NCI-H2107 (cell line): ENCODE data around the gene NHEJ1.
A peak's percentile ranks its signal among the peaks of the same experiment; 100 is the strongest.

Source experiments
- DNase-seq: peaks from one replicate; lab custom pipeline; 2025; lab: John Stamatoyannopoulos, UW

NHEJ1 gene

DNA sequence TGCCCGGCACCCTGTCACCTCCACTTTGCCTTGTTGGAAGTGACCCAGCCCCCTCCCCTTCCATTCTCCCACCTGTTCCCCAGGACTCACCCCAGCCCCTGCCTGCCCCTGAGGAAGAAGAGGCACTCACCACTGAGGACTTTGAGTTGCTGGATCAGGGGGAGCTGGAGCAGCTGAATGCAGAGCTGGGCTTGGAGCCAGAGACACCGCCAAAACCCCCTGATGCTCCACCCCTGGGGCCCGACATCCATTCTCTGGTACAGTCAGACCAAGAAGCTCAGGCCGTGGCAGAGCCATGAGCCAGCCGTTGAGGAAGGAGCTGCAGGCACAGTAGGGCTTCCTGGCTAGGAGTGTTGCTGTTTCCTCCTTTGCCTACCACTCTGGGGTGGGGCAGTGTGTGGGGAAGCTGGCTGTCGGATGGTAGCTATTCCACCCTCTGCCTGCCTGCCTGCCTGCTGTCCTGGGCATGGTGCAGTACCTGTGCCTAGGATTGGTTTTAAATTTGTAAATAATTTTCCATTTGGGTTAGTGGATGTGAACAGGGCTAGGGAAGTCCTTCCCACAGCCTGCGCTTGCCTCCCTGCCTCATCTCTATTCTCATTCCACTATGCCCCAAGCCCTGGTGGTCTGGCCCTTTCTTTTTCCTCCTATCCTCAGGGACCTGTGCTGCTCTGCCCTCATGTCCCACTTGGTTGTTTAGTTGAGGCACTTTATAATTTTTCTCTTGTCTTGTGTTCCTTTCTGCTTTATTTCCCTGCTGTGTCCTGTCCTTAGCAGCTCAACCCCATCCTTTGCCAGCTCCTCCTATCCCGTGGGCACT lies 21.9 kb upstream of the NHEJ1 start:
- no peak for DNase-seq

DNA sequence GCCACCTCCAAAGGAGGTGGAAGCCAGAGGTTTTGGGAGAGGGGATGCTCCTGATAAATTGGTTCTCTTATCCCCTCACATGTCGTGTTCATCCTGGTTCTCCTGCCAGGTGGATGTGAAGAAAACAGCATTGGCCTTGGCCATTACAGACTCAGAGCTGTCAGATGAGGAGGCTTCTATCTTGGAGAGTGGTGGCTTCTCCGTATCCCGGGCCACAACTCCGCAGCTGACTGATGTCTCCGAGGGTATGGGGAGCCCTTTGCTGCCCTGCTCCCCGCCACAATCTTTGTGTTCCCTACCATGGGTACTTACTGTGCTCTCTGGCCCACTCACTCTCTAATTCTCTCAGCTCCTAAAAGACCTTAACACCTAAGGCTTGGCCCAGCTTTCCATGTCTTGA lies 20.9 kb upstream of the NHEJ1 start:
- DNase-seq = no peak

DNA sequence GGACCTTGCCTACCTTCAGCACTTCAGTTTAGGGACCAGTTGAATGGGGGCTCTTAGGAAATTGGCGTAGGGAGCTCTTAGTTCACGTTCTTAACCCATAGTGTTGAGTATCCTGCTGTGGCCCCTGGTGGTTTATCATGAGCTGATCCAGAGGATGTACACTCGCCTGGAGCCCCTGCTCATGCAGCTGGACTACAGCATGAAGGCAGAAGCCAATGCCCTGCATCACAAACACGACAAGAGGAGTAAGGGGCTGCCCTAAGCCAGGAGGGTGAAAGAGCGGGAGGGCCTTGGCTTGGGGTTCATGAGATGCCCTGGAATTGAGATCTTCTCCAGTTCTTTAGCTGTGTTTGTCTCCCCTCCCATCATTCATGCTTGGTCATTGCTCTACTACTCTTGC lies 20.3 kb upstream of the NHEJ1 start:
- DNase-seq = no peak

DNA sequence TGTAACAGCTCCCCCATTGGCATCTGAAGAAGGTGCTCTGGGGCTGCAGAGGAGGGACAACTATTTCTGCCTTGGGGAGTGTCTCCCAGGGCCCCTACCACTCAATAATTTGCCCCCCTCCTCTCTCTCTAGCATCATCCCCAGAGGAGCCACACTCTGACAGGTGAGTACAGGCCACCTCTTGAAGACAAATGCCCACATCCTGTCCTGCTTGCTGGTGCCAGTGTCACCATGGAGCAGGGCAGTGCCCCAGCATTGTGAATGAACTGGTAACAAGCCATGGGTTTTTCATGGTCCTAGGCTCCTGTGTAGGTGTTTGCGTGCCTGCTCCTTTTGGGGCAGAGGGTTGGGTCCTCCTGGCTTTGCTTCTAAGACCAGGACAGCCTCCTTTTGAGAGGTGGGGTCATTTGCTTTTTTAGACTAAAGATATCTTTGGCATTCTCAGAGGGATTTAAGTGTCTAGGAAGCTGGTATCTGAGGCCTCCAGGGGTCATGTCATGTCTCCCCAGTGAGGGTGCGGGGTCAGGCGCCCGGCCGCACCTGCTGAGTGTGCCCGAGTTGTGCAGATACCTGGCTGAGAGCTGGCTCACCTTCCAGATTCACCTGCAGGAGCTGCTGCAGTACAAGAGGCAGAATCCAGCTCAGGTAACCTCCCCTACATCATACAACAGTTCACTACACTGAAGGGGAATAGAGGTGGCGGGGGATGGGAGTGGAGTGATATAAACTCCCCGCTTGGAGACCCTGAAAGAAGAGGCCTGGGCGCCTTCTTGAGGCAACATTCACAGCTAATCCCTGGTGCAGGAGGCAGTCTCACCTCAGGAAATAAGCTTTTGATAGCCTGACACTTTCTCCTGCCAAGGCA lies 19.2 kb upstream of the NHEJ1 start:
- no peak for DNase-seq

DNA sequence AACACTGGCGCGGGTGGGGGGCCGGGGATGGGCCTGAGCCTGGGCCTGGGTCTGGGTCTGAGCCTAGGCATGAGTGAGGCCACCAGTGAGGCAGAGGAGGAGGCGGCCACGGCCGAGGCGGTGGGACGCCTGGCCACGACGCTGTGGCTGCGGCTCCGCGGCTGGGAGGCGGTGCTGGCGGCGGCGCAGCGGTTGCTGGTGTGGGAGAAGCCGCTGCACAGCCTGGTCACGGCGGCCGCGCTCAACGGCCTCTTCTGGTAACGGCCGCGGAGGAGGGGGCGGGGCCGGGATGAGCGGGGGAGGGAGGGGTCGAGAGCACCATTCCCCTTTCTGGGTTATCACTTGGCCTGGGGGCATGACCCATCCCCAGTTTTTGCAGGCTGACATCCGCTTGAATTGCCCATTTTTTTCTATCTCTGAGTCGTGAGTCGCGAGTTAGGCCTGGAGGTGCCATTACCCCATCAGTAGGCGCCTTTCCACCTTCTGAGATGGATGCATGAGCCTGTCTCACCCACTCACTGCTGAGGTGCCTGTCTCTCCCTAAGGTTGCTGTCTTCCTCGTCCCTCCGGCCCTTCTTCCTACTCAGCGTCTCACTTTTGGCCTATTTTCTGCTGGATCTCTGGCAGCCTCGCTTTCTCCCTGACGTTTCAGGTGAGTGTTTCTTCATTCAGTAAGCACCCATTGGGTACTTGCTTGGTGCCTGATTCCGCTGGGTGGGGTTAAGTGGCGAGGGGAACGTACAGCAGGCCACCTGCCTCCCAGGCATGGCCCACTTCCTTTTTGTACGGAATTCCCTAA lies 18.0 kb upstream of the NHEJ1 start:
- DNase-seq = no peak

DNA sequence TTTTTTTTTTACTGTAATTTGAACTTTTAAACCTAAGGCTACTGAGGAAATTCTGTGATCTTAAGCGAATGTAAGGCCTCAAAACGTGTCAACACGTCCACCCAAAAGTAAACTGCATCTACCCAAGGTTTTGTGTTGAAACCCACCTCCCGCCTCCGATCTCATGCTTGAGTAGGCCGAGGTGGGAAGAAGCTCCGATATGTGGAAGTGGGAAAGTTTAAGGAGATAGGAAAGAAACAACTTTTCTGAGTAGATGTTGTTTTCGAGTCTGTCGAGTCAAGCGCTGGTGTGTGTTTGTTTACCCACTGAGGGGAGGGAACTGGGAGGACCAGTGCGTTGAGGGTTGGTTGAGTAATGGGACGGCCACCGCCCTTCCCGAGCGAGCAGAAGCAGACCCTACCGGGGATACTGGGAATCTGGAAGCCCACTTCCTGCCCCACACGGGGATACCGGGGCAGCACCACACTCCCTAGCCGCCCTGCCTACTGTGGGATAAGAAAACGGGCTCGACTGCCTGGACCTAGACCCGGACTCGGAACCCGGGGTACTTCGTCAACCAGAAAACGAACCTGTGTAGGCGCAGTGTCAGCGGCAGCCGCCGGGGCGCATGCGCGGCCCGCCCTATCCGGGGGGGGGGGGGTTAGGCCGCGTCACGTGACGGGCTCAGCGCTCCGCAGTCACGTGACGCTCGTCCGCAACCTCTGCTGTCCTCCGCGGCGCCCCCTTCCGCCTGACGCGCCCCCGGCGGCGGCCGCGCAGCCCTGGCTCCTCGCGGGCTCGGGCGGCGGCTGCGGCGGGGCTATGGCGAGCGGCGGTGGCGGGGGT lies 17.1 kb upstream of the NHEJ1 start, which contains the start of gene RETREG2:
RETREG2 (plus strand) TSS at position 724 of the 825 bp plus-strand sequence; CDS start at position 802, 78 bp downstream.
- no peak for DNase-seq

DNA sequence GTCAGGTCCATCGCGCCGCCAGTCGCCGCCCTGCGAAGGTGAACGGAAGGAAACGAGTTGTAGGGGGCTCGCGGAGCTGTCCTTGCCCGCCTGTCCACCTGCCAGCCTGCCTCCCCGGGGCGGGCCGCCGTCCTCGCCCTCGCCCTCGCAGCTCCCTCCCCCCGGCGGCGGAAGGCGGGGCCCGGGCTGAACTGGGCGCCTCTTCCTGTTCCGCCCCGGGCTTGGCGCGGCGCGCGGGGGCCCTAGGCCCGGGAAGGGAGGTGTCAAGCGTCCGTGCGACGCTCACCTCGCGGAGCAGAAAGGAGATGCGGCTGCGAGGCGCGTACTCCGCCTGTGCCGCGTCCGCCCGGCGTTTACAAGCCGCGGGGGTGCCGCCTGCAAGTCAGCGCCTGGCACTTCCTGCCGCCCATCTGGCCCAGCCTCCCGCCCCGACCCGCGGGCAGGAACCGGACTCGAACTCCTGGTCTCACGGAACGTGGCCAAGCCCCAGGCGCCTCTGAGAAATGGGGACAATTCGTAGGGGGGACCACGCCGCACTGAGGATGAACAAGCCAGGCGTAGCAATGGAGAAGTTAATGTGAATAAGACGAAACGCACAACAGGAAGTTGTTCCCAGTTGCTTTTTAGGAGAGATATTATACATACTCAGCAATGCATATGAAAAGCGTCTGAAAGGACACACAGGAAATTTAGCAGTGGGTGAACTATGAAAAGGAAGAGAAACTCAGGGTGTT lies 16.4 kb upstream of the NHEJ1 start, which contains the start of gene CNPPD1:
CNPPD1 (minus strand) TSS at position 108 of the 734 bp plus-strand sequence; CDS start at position 11, 97 bp downstream.
- peak; percentile 65 for DNase-seq

DNA sequence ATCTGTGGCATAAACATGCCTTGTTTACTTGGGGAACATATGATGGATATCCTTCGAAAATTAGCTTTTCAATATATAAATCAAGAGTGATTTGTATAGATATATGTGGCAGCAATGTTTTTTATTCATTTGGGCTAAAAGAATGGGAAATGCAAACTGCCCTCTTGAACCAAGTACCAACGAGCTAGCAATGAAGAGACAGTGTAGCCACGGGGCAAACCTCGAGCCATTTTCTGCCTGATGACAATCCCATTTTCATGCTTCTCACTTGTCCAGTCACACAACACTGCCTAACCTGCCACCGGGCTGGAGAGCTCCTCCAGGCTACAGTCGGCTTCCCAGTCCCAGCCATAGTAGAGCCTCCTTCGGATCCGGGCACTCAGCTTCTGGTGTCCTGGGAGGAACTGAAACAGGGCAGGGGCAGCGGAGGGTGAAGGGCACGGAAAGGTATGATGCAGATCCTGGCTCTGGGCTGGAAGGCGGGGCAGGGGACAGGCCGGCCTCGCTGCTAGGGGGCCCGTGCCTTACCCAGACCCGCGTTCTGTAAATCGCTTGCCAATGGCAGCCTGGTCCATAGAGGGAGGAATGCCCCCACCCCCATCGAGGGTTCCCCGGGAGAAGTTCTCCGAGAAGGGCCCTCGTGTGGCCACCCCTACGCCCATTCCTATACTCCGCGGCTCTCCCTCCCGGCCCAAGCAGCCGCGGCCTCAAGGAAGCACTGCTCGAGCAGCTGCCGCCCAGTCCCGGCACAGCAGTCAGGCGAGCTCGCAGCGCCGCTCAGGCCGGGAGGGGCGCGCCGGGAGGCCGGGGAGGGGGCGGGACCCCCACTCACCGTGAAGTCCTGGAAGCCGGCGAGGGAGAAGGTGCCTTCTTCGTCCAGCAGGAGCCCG lies 15.6 kb upstream of the NHEJ1 start:
- DNase-seq = no peak

DNA sequence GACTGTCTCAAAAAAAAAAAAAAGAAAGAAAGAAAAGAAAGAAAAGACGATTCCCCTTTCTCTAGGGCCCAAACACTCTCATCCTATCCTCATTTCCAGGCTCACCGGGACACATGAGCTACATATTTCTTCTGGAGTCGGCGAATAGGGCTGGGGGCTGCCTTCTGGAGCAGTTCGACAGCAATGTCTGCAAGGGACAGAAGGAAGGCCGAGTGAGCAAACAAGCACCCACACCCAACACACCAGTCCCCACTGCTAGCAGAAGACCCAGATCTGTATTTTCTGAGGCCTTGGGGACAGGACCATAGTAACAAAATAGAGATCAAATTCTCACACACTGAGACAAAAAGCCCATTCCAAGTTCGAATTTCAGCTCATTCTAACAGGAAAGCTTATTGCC lies 14.9 kb upstream of the NHEJ1 start:
- no peak for DNase-seq

DNA sequence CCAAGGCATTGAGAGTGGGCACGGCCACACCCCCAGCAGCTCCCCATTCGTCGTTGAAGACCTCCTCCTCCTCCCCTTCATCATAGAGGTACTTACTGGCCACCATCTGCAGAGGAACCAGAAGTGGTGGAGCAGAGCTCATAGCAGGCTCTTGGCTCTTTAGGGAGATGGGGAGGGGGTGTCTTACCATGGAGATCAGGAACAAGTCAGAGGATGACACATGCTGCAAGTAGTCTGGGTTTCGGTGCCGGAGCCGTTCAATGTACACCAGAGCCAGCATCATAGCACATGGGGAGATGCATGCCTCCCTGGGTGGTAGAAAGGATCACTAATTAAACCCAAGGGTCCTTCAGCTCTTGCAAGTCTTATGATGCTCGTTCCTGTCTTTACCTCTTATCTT lies 14.2 kb upstream of the NHEJ1 start:
- no peak for DNase-seq

DNA sequence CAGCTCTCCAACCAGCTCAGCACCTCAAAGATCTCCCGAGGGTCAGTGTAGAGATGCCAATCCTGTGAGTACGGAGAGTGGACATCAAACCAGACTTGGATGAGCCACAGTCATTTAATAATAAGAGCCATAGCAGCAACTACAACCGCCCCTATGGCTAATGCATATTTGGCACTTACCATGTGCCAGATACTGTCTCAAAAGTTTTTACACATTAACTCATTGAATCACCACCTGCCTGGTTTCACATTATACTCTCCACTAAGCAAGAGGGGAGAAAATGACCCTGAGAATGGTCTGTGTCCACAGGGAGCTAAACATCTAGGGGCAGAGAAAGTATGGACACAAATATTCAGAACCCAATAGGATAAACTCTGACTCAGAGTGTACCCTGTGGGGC lies 13.5 kb upstream of the NHEJ1 start:
- no peak for DNase-seq

DNA sequence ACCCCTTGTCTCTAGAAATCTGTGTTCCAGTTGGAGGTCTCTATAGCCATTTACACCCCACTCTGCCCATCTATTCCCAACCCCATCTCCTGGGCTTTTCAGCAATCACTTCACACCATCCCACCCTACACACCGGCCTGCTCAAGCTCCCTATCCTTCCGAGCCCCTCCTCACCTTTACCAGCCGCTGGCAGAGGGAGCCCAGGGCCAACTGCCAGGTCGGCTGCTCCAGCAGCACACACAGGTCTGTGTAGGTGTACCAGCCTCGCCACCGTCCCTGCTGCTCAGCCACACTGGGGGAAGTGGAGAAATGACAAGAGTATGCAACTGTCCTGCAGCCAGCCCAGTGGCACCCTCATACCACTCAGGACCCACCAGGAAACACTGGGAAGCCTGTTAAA lies 12.6 kb upstream of the NHEJ1 start:
- DNase-seq = no peak

DNA sequence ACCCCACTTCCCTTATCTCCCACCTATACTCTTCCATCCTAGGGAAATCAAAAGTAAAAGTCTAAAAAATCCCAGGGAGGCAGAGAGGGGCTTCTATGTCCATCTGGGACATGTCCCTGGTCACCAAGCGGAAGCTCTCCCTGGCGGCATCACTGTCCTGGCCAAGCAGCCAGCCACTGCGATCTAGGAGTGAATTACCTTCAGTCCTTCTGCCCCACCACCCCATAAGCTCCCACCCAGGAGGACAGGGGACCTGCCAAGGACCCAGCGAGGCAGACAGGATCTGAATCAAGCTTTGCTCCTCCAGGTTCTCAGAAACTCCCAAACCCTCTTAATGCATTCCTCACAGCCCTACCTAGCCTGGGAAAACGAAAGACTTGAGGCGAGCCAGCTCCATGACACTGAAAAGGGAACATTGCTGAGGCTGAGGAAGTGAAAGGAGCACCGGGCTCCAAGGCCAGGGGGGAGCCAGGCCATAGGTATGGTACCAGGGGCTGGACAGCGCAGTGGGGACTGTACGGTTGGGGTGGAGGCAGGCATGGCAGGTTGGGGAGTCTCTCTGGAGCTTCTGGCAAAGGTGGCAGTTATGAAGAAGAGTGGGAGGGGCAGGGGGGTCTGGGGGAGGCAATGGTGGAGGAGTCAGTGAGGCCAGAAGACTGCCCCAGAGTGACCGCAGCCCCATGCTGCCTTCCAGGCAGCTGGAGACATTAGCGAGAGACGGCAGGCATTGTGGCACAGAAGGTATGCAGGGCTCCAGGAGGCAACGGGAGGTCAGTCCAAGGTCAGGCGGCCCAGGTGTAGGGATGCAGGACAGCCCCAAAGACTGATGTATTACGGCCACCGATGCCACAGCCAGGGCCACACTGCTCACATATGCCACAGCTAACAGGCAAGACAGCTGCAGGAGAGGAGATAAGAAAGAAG lies 11.9 kb upstream of the NHEJ1 start:
- DNase-seq = no peak

DNA sequence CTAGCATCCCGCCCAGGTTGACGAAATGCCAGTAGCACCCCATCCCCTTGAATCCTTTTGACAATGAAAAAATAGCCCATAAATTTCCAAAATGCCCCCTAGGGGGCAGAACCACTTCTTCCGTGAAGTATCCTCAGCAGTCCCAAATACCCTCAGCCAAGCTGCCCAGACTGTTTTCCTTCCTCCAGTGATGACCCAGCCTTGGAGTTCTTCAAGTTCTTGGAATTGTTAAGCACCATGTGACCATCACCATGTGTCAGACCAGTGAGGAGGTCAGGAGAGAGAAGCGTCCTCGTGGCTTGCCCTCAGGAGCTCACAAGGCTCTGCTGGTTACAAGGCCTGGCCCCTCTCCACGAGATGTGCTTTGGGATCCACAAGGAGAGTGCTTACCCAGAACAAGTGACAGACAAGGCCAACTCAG lies 10.6 kb upstream of the NHEJ1 start:
- DNase-seq = no peak

DNA sequence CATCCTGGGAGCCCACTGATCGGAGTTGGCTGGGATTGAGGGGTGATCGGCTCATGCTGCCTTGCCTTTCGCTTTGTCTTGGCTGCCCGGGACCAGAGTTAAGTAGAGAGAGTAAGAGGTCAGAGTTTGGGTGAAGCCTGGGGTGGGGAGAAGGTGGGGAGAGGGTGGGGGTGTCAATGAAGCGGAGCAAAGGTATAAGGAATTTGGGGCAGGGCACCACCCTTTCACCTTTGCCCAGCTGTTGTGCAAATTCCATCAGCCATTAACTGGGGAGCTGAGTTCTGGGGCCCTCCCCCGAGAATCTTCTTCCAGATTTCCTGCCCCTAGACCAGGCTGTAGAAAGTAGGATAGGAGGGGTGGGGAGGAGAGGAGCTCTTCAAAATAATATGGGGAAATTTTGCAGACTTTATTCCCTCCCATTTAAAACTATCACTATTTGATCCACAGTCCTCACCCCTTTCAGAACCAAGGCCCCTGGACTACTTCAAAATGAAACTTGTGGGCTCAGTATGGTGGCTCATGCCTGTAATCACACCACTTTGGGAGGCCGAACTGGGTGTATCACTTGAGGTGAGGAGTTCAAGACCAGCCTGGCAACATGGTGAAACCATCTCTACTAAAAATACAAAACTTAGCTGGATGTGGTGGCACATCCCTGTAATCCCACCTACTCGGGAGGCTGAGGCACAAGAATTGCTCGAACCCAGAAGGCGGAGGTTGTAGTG lies 9.5 kb upstream of the NHEJ1 start, which contains the start of gene SLC23A3:
SLC23A3 (minus strand) TSS at position 100 of the 725 bp plus-strand sequence; CDS start at position 55, 45 bp downstream.
- DNase-seq = no peak

DNA sequence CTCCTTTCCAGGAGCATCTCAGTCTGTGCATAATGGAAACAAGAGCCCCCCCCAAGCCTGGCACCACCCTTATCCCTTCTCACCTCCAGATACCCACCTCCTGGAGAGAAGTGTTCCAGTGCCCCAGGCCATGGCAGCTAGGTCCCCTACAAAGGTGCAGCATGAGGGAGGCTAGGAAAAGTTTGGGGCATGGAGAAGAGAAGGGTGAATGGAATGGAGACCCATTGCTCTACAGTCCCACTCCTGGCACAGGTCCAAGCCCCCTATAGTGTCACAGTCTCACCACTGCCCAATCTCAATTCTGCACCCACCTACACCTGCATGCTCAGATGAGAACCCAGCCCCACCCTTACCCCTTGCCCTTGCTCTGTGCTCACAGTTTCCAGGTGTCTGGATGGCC lies 8.3 kb upstream of the NHEJ1 start:
- no peak for DNase-seq

DNA sequence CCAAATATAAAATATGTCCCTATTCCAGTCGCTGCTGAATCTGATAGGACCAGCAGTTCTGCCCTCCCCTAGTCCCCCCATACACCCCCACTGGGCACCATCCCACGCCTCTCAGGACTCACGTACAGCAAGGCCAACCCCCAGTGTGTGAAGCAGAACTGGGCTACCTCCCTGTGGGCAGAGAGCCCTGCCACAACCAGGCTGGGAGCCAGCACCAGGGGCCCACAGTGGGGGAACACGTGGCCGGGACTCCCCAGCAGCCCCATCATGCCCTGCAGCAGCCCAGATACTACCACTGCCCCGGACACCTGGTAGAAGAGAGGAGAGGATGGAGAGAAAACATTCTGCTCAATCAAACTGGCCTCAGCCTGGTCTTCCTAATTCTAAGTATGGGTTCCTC lies 7.9 kb upstream of the NHEJ1 start:
- DNase-seq = no peak

DNA sequence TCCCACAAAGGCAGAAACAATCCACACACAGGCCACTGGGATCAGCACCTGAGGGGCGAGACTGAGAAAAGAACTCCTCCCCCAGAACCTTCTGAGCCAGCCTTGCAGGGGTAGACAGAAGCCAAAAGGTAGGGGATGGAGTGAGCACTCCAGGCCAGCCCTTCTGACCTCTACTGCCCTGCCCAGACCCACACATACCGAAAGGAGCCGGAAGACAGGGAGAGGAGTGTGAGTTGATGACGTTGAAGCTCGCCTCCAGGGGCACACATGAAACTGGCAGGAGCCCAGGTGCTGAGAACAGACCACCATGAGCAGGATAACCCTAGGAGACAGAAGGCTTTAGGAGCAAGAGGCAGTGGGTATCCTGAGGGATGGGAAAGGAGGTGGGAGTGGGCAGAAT lies 7.4 kb upstream of the NHEJ1 start:
- no peak for DNase-seq
